Upper lobe of left lung (tissue), 4 donors: ENCODE data around the gene SH3YL1.

Experiments used
- CTCF ChIP-seq, 6 experiments: fragments of 450-650 bp in 4 of 6; fragments of 200-600 bp in 2 of 6; sonication (generic) in 2 of 6; IDR thresholded peaks; one replicate each; pipeline ENCODE4 v1.5.1; 2016 to 2019; ENCODE audit warnings: antibody characterized with exemption in 6 of 6
- POLR2A ChIP-seq, 4 donors: fragments of 450-650 bp; IDR thresholded peaks; one replicate each; pipeline ENCODE4 v1.5.1; 2016 to 2017; ENCODE audit warnings: antibody characterized with exemption in 4 of 4, mild to moderate bottlenecking in 2 of 4

DNA sequence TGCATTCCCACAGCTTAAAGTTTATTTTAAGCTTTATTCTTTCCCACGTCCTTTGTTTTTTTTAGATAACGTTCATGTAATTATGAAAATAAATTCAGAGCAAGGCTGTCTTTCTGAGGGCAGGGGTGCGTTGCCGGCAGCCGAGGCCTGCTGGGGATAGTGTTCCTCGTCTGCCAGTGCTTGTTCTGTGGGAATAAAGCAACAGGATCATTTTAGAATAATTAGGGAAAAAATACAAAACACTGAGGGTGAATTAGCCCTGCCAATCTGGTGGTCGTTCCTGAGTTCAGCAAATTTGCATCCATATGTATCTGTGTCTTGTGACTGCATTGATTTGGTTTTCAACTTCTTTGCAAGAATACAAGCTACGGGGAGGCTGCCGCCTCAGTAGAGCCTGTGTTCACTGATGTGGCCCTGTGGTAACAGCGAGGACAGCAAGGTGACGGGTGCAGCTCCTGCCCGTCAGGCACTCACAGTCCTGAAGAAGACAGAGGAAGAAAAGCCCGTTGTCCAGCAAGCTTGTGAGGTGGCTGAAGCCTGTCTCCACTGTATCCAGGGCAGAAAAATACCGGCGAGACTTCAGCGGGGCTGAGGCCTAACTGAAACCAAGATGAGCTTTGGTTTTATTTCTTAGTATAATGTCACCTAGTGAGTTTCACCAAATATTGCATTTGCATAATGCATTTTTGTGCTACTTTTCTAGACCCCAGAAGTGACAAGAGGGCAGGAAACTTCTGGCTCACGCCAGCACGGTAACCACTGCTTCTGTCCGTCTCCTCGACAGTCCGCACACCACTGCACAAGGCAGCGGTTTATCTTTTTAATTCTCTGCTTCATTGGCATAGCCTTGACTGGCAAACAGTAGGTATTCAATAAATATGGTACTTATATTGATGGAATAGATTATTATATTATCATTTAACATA is 64.5 kb downstream of the SH3YL1 start:
- TF ChIP-seq POLR2A (IDR thresholded peaks at IDR 0.05) (no peak), CTCF (IDR thresholded peaks at IDR 0.05) (no peak)
